ENCODE results near the gene SOX6.

SOX6 gene

GRCh38 chr11:16262645-16262955, 93.7 kb downstream of the SOX6 start:
- no peak for DNase-seq

GRCh38 chr11:16261836-16262644, 94.3 kb downstream of the SOX6 start:
- DNase-seq = no peak

GRCh38 chr11:16252373-16252772, 104.0 kb downstream of the SOX6 start:
- no peak for DNase-seq

GRCh38 chr11:16248248-16248647, 108.1 kb downstream of the SOX6 start:
- no peak for DNase-seq

- no peak for DNase-seq
Observed at GRCh38 chr11:16242806-16243205, 113.5 kb downstream of the SOX6 start.

- no peak for DNase-seq
Observed at GRCh38 chr11:16240687-16241086, 115.7 kb downstream of the SOX6 start.

- no peak for DNase-seq
Observed at GRCh38 chr11:16239141-16240105, 116.9 kb downstream of the SOX6 start.

- no peak for DNase-seq
Observed at GRCh38 chr11:16226245-16226644, 130.1 kb downstream of the SOX6 start.

- DNase-seq = no peak
Observed at GRCh38 chr11:16225623-16226022, 130.7 kb downstream of the SOX6 start.

GRCh38 chr11:16223558-16223957, 132.8 kb downstream of the SOX6 start:
- DNase-seq = no peak

GRCh38 chr11:16217631-16218030, 138.7 kb downstream of the SOX6 start:
- no peak for DNase-seq

- DNase-seq = no peak
Observed at GRCh38 chr11:16216831-16217230, 139.5 kb downstream of the SOX6 start.

GRCh38 chr11:16215352-16215751, 141.0 kb downstream of the SOX6 start:
- DNase-seq = no peak

GRCh38 chr11:16211407-16211806, 144.9 kb downstream of the SOX6 start:
- no peak for DNase-seq

- DNase-seq = no peak
Observed at GRCh38 chr11:16204261-16204660, 152.1 kb downstream of the SOX6 start.

GRCh38 chr11:16195651-16196050, 160.7 kb downstream of the SOX6 start:
- no peak for DNase-seq

GRCh38 chr11:16194566-16194965, 161.8 kb downstream of the SOX6 start:
- DNase-seq = no peak

- no peak for DNase-seq
Observed at GRCh38 chr11:16193897-16194381, 162.4 kb downstream of the SOX6 start.

- no peak for DNase-seq
Observed at GRCh38 chr11:16191868-16192240, 164.5 kb downstream of the SOX6 start.

GRCh38 chr11:16191212-16191867, 165.0 kb downstream of the SOX6 start:
- no peak for DNase-seq

GRCh38 chr11:16186680-16187079, 169.7 kb downstream of the SOX6 start:
- no peak for DNase-seq

- no peak for DNase-seq
Observed at GRCh38 chr11:16185042-16185441, 171.3 kb downstream of the SOX6 start.

GRCh38 chr11:16184588-16184987, 171.8 kb downstream of the SOX6 start:
- no peak for DNase-seq

All from KG1 (cell line).